ENCODE measurements around the gene TCEA3.
"Not testable (repeated sequence)": the region's sequence is repeated elsewhere in the genome, so short reads cannot be mapped to it uniquely, and the experiment has no call there.

The TCEA3 gene

DNA sequence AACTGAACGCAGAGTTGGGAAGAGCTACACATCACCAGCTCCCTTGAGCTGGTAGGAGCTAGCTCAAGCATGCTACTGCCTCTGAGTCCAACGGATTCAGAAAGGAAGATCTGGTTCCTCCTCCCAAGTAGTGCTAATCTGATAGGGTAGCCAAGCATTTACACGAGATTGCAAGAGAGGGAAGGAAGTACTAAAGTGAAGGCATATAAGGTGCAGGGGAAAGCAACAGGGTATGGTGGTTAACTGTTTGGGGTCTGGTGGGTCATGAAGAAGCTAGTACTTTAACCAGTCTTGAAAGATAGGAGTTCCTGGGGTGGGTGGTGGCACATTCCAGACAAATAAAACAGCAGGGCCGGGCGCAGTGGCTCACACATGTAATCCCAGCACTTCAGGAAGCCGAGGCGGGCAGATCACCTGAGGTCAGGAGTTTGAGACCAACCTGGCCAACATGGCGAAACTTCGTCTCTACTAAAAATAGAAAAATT, 34.7 kb downstream of the TCEA3 start:
- no peak for DNase-seq

DNA sequence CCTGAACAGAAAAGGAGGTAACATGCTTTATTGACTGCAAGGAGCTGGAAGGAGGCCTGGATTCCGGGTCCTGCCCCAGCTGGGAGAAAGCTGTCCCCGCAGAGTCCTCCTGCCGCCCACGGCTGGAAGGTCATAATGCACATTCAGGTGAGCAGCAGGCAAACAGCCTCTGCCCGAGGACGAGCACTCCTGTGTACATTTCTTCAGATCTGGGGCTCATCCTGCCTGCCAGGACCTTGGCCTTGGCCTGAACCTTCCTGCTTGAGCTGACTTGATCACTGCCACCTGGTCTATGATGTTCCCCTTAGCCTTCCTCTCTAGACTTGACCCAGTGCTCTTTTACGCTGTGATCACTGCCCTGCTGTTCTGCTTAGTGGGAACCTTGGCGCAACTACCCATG, 37.1 kb downstream of the TCEA3 start:
- no peak for DNase-seq

DNA sequence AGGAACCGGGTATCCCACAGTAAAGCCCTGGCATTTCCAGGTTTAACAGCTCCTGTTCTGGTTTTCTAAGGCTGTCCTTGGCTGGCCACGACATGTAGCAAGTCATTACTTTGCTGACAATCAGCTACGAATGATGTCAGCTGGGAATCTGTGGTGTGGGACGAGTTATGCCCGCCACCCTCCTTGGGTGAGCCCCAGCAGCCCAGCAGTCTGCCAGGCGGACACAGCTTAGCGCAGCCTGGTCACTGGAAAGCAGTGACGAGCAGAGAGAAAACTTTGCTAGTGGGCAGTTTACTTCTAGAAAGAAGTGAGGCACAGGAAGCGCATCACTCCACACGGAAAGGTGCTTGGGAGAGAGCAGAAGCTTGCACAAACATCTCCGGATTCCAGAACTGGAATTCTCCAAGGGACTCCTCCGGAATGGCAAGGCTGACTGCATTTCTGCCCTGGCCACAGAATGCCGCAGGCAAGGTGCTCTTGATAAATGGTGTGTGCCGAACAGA, 39.4 kb downstream of the TCEA3 start:
- DNase-seq, result no peak

DNA sequence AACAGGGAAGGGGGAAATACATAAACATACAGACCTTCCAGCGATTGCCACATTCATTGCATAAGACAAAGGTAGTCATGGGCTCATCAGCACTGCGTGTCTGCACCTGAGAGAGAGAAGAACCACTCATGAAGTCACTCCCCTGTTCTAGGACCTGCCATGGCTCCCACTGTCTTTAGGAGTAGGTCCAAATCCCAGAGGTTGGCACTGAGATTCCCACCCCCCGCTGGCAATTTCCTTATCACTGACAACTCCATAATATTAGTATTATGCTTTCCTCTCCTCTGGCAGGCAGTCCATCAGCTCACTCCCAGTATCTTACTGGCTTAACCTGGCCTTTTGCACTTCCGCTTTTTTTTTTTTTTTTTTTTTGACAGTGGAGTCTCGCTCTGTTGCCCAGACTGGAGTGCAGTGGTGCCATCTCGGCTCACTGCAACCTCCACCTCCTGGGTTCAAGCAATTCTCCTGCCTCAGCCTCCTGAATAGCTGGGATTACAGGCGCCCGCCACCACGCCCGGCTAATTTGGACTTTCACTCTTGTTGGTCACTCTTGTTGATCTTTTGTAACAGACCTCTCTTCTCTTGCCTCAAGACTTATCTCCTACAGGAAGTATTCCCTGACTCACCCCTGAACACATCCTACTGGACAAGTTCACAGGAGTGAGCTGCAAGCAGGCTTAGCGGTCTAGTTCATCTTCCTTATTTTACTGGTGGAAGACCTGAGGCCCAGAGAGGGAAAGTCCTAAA, 40.1 kb downstream of the TCEA3 start:
- no peak for DNase-seq

DNA sequence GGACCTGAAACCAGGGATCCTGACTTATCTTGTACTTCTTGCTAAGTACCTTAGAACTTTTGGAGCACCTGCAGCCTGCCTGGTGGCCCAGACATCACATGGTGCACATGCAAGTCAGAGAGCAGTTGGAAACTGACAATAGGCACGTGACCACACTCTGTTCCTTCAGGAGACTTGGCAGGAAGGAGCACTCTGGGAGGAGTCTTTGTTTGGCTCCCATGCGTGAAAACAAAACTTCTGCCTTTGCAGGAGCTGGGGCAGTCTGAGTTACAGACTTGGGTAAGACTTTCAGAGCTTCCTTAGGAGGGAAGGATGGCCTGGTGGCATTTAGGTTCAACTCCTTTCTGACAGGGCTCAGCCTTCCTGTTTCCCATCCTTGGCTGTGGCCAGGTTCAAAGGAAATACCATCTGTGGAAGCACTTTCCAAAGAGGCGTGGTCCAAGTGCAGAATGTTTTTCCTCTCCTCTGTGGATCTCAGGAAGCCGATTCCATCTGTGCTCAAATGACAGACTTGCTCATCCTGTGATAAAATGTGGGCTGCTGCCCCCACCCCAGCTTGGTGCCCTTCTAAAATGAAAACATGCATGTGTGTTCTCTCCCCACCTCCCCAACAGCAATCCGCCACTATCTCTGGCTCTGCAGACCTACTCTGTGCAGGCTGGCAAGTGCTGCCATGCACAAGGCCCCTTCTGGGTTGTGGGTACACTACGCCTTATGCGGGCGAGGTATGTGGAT, 40.8 kb downstream of the TCEA3 start:
- no peak for DNase-seq

DNA sequence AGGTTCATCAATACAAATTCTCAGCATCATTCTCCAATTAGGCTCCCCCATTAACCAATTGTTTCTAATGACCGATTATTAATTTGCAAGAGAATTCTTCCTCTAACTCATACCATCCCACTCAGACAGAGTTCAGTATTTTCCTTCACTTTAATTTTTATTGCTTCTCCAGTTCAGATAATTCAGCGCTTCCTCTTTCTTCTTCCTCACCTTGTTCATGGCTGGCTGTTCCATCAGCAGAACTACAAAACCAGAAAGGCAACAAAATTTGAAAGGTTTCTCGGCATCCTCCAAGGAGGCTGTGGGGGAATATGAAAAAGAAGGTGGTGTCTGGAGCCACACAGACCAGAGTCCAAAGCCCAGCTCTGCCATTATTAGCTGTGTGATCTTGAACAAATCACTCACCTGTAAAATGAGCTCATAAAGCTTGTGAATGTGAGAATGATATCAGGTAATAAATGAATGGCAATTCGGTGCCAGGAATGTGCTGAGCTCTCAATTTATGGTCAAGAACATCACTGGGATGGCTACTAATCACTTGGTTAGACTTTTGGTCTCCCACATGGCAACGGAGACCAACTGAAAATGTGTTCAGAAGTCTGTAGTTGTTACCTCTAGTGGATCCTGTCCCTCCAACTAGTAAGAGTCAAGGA, 43.2 kb downstream of the TCEA3 start:
- no peak for DNase-seq

DNA sequence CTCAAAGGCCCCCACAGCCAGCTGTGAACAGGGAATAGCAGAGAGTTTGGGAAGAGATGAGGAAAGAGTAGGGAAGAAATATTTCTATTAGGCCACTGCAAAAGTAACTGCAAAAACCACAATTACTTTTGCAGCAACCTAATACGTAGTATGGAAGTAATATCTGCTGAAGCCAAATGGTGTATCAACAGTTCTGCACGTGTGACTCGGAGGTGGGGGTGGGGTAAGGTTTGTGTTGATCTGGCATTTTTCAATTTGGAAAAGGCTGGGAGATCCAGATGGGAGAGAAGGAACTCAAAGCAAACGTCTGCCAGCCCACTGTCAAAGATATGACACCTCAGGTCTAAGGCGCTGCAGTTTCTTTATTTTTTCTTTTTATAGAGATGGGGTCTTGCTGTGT, 43.8 kb downstream of the TCEA3 start:
- no peak for DNase-seq

DNA sequence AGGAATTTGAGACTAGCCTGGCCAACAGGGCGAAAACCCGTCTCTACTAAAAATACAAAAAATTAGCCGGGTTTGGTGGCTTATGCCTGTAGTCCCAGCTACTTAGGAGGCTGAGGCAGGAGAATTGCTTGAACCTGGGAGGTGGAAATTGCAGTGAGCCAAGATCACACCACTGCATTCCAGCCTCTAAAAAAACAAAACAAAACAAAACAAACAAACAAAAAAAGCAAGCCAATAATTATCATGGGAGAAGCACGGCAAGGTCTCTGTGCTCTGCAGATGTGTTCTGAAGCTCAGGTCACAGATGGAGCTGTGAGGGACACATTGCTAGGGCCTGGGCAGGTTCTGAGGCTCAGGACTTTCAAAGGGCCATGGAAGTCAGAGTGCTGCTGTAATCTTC, 44.3 kb downstream of the TCEA3 start:
- DNase-seq, result not testable (repeated sequence)

DNA sequence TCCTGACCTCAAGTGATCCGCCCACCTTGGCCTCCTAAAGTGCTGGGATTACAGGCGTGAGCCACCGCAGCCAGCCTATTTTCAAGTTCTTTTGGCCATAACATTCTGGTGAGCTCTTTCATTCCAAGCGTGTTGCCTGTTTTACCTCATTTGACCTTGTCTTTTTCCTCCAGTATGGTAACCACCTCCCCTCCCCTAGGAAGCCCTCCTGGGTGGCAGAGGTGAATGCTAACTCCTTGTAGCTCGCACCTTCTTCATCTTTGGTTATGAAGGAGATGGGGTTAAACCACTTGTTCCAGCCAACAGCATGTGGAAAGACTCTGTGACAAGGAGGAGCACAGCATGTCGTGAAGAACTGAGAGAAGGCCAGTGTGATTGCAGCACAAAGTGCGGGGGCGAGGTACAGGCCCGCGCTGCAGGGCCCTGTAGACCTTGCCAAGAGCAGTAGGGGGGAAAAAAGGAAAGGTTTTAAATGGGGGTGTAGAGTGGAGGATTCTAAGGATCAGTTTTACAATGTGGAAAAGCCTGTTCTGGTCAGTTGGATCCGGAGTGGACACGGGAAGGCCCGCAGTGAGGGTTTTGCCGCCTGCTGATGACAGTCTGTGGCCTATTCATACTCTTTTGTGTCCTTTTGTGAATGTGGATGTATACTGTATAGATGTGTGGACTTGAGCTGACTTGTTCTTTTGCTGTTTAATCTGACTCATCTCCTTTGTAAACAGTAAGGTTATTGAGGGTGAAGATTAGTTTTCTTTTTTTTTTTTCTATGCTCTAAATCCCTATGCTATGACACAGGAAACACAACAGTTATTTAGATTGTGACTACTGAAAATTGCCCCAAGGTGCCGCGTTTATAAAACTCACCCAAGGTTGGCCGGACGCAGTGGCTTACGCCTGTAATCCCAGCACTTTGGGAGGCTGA, 47.4 kb downstream of the TCEA3 start:
- no peak for DNase-seq

DNA sequence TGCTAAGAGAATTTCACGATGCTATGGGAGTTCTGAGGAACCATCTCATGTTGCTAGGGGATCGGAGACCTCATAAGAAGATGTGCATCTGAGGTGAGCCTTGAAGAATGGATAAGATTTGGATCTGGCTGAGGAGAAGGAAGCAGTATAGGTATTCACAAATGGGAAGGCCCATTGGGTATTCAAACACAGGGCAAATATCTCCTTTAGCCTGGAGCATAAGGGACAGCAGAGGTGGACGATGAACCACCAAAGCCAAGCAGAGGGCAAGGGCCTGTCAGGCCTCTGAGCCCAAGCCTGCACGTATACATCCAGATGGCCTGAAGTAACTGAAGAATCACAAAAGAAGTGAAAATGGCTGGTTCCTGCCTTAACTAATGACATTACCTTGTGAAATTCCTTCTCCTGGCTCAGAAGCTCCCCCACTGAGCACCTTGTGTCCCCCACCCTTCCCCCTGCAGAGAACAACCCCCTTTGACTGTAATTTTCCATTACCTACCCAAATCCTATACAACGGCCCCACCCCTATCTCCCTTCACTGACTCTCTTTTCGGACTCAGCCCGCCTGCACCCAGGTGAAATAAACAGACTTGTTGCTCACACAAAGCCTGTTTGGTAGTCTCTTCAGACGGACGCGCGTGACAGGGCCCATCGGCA, 50.3 kb downstream of the TCEA3 start:
- DNase-seq, result not testable (repeated sequence)

DNA sequence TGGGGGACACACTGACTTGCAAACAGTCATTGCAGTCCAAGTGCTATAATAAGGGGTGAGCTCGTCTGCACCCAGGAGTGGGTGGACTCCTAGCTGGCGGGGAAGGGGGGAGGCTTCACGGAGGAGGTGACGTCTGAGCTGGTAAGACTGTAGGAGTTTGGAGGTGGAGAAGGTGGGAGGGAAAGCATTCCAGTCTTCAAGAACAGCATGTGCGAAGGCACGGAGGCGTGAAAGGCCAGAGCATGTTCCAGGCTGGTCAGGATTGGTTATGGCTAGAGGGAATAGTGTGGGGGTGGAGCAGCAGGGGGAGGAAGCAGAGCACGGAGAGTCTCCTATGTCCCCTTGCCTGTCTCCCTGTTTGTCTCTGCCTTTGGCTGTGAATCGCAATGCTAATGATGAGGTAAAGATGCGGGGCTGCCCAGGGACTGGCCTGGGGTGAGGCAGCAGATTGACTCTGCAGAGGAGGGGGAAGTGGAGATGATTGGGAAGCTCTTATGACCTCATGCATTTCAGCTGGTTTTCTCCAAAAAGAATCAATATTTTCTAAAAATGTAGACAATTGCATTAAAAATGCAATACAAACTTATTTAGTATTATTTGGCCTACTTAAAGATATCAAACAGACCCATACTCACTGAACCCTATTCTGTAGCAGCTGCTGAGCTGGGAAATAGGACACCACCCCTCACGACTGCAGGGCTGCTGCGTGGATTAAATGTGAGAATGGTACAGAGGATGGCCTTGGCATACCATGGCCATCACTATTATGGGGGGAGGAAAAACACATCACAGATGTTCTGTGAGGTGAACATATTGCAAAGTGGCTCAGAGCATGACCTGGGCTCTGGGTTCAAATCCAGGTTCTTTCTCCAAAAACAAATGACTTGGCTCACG, 52.3 kb downstream of the TCEA3 start:
- DNase-seq, result no peak

DNA sequence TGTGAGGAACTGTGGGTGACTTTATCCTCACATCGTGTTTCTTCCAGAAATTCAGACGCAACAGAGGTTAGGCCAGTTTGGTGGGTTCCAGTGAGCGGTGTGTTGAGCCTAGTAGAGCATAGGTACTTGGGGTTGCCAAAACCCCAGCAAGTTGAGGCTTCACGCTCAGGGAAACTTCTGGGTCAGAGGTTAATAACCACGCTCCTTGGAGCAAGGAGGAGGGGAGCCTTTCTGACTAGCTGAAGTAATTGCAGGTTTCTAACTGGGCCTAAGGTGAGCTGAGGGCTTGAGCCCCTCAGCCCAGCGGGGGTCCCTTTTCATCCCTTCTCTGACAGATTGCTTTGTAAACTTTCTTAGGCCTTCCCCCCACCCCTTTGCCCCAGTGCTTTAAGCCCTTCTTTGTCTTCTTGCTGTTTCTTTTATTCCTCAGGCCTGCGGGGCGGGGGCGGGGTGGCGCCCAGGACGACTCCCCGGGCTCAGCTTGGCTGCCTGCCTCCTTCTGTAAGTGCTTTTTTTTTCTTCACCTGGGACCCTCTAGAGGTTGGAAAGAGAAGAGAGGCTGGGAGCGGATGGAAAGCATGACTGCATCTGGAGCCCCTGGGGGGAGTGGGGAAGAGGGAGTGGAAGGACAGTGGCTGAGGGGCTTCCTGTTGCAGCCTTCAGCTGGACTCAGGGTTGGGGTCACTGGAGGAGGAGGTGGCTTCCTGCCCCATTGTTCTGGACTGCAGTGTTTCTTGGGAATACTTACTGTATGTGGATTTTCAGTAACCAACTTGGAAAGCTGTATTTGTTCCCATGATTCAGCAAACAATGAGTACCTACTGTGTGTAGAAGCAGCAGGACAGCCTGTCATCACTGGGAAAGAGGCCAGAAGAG, 53.6 kb downstream of the TCEA3 start:
- no peak for DNase-seq

DNA sequence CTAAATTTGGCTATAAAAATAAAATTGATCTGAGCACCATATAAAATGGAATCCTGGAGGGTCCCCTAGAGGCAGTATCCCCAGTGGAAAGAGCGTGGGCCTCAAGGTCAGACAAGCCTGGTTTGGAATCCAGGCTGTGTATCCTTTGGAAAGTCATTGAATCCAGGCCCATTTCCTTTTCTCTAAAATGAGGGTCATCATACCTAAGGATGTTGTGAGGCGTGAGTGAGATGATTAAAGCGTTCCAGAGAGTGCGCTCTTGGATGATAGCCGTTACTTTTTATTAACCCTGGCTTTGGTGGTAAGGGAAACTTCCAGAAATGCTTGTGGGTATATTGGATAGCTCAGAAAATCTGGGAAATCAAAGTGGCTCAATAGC, 54.2 kb downstream of the TCEA3 start:
- no peak for DNase-seq

DNA sequence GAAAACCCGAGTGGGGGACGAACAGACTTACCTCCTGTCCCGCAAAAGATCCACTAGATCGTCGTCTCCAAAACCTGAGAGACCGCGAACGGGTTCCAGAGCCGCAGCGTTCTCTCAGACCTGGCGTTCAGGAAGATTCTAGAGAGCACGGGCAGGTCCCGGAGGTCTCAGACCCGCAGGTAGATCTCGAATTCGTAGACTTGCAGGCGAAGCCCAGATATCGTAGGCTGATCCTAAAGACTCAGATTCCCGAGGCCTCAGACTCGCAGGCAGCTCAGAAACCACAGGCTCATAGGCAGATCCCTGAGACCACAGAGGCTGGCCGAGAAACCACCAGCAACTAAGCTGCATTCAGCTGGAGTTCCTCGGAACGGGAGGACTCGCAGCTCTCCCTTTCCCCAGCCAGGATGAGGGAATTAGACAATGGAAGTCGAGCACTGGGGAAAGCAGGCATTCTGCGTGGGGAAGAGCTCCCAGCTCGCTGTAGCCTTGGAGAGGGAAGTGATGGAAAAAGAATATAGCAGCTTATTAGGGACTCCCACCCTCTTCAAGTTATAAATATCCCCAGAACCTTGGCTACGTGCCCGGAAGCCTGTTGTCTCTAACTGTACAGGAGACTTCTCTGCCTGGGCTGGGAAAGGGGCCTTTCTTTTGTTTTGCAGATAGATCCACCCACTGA, 55.1 kb downstream of the TCEA3 start, which contains the start of gene ZNF436:
ZNF436 (minus strand) TSS at position 502 of the 679 bp plus-strand sequence. CDS start 1,831 bp downstream, outside the sequence.
- DNase-seq, result peak; percentile 23 to 25

DNA sequence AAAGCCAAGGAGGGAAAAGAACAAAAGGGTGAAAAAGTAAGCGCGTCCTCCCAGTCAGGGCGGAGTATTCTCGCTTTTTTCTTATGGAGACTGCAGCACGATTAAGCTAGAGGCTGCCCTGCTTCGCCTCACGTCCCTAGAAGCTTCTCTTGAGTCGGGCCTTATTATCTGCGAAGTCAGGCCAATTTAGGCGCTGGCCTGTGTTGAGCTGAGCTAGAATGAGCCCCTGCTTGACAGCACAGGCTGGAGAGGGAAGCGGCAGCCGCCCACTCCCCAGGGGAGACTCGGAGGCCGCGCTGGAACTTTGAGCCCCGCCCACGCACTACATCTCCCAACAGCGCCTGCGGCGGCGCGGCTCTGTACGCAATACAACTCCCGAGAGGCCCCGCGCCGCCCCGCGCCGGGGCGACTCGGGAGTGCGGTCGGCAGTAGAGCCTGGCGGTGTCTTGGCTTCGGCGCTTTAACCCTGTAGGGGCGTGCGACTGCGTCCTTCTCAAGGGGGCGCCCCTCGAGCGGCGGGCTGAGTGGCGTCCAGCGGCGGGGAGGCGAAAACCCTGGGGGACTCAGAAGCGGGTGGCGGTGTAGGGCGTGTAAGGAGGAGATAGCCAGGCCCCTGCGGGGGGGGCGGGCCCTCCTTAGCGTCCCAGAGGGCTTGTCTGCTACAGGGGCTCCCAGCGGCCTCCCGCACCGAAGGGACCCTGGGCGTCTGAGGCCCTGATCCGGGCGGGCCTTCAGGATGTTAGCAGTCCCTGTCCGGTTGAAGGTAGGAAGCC, 55.8 kb downstream of the TCEA3 start:
- peak; percentile 79 to 83 for DNase-seq

DNA sequence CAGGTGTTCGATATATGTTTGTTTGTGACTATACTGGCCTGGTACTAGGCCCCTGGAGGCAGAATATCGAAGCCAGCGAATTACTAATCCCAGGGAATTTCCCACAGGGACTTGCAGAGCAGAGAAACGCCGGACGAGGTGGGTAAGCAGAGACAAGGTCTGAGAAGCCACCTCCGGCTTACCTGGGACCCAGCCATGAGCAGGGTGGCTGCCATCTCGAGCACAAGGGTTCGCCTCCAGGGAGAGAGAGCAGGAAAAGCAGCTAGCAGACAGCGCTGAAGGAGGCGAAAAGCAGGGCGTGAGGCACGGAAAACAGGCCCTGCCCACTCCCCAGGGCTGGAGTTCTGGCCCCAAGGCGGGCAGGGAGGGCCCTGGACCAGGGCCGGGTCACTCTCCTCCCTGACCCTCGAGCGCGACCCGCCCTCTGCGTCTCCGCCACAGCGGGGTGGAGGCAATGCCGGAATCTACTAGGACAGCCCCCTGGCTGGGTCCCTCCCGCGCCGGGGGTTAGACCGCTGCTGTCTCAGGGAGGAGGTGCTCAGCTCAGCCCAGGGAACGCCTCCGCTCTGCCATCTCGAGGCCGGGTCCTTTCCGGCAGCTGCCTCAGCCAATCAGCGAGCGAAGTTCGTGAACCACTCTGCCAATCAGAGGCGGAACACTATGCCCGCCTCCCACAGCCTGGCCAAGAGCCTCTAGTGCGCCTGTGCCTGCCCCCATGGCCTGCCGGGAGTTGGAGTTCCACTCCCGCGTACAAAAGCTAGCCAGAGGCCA, 56.6 kb downstream of the TCEA3 start:
- peak; percentile 96 to 98 for DNase-seq

DNA sequence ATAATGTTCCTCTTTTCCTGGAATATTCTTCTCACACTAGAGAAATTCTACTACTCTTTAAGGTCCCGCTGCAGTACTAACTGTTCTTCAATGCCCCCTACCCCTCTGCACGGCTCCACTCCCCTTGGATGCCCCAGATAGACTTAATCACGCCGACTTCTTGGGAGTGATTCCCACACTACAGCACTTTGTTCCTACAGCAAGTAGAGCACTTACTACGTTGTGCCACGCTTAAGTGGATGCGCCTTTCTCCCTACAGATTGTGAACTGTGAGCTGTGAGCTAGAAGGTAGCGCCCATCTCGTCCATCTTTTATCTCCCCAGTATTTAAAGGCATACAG, 57.1 kb downstream of the TCEA3 start:
- DNase-seq, result no peak

DNA sequence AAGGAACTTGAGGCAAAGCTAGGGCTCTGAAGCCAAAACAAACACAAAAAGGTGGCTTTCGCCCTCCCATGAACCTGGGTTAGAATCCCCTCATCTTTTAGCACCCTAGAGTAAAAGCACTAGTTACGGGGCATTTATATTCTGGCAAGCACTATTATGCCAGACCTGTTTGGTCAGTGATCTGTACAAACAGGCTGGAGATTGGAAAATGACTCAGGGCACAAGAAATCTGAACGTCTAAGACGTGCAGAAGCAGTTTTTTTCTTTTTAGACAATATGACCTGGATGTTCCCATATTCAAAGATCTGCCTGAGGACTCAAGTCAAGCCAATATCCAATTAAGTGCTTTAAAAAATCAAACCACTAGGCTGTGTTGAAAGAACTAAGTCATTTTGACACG, 58.0 kb downstream of the TCEA3 start:
- DNase-seq, result no peak

Data from activated CD4-positive, alpha-beta T cell treated with anti-CD3 and anti-CD28 coated beads, Interleukin-2, amount 50 U/mL, for 4 hours (primary cell).